G401 (cell line): ENCODE results near the gene SOBP. TPM values are rescaled to one million over a fixed set of nuclear protein-coding genes. Genes with fewer than 3 reads are reported as not detected.

ENCODE experiments used
- DNase-seq: peaks from one replicate; pipeline ENCODE4 v3.0.0-alpha.2; 2015; ENCODE audit warnings: low spot score
- in situ Hi-C: cut with HindIII; loops from 2 replicates; pipeline ENCODE4 v1.10.0; 2016; ENCODE audit warnings: low sequenced_read_pairs, mixed read lengths
- total RNA-seq: library from RNA; depleted of rRNA; stranded (reverse); fragments of >200 nt; shearing (Covaris generic); gene quantifications from 2 replicates; pipeline ENCODE4 v1.2.3, GENCODE V29; 2014

SOBP gene
- total RNA-seq, 1 experiment from 2014 or later: 3.7 TPM

GRCh38 chr6:107663308-107663707 is 173.4 kb downstream of the SOBP start:
- DNase-seq: no peak
- in situ Hi-C loops: no loop called here

DNA sequence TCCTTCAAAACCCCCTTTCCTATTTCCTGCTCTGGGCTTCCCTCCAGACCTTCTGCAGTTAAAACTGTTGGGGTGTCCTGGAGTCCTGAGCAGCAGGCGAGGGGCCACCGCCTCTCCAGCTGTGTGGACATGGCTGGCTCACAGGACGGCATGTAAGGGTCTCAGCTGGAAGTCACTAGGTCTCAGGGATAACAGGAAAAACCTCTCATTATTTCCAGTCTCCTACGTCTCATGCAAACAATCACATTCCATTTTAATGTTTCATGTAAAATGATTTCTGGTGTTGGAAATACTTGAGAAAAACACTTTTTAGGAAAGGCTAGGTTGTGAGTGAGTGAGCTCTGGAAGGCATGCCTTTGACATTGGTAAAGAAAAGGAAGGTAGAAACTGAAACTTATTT is 175.5 kb downstream of the SOBP start:
- DNase-seq: no peak
- in situ Hi-C loops: no loop called here

DNA sequence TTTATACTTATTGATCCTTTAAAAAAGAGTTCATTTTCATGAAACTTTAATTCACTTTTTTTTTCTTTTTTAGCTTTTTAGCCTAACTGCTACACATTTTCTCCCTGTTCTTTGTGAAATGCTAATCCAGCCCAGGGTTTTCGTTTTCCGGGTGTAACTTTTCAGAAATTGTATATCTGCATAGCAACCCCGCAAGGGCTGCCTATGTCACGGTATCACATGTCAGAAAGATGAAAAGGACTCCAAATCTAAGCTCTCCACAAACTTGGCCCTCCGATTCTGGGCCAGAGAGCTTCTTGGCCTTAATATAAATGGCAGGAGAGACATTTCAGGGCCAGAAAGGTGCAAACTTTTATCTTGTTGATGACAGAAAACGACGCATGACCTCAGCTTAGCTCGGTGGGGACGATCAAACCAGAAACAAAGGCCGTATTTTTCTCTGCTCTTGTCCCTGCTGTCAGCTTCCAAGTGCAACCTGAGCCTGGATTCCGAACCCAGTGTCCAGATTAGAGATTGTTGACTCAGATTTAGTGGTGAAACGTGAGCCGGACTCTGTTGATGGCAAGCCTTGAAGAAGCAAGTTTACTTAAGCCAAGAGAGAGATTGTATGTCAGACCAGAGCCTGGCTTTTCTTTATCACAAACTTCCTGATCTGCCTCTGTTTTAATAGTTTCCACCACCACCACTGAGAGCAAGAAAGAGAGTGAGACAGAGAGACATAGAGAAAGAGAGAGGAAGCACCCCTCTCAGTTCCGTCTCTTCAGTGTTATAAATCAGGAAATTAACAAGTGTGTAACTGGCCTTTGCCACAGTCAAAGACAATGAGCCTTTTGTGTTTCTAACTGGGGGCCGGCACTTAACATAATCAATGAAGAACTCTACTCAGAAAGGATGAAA is 176.4 kb downstream of the SOBP start:
- no peak for DNase-seq
- in situ Hi-C loops: no loop called here

DNA sequence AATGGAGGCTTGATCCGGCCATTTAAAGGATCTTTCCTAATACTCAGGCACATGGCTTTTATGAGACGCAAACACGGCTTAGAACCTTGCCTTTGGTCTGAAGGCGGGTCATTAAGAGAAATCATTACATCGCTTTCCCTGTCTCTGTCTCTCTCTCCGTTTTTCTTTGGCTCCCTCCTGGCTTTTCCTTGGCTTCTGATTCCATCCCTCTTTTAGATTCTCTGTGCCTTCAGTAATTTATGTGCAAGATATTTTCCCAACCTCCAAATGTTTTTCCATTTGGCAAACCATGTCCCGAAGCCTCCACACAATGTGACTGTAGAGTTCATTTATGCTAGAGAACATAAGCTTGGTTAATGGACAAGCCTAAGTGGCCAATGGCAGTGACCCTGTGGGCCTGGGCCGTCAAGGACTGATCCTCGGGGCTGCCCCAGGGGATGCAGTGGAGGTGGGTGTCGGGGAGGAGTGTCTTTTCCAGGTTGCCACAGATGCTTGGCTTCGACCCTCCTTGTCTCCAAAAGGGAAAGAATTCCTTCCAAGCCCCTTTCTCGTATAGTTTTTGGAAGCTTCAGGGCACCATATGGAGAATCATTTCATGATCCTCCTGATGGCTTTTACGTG is 177.2 kb downstream of the SOBP start:
- no peak for DNase-seq
- in situ Hi-C loops: no loop called here

- in situ Hi-C loops: no loop called here
- DNase-seq: no peak
These were observed 177.9 kb downstream of the SOBP start for GRCh38 chr6:107667790-107668189.

- peak; percentile 61 for DNase-seq
- in situ Hi-C loops: no loop called here
These were observed 179.0 kb downstream of the SOBP start for GRCh38 chr6:107668743-107669474.

- peak; percentile 36 for DNase-seq
- in situ Hi-C loops: no loop called here
These were observed 180.9 kb downstream of the SOBP start for GRCh38 chr6:107670792-107671199.

- in situ Hi-C loops: no loop called here
- DNase-seq: no peak
These were observed 183.2 kb downstream of the SOBP start for GRCh38 chr6:107673076-107673494.

DNA sequence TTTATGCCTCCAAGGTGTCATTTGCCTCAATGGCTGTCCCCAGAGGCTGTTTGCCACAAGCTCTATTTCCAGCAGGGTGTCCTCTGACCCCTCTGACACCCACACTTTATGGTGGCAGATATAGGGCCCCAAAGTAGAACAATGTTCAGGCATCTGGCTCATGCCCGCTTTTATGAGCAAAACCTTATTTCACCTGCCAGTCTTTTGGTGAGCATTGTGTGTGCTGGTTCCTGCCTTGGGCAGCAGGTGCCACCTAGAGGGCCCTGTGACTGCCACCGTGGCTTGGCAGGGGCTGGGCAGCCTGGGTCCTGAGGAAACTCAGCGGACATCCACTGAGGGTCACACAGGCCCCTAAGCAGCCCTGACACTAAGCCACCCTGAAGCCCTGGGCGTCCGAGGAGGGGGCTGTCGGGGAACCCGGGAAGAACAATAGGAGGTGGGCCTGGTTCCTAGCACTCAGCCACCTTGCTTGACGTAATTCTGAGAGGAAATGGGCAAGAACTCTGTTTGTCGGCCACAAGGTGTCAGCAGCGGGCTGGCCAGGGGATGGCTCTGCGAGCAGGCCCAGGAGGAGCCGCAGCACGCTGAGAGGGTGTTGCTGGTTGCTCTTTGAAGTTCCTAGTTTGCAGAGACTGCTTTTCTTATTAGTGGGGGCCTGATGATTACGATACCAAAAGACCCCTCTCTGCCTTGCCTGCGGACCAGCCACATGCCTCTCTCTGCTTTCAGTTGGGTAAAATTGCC is 185.2 kb downstream of the SOBP start:
- peak; percentile 86 for DNase-seq
- in situ Hi-C loops: no loop called here

DNA sequence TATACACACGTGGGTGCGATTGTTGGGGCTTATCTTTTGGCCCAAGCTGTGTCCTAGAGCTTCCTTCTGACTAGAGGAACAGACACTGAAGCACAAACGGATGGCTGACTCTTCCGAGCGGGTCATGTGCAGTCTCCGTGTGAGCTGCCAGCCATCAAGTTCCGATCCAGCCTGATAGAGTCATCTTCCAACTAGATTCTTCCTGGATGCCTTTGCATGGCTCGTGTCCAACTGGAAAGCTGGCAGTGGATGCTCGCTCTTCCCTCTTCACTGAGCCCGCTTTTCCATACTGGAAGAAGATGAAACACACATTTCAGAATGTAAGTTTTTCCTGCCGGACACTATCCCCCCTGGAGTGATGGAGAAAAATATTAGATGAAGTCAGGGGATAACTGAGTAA is 186.1 kb downstream of the SOBP start:
- DNase-seq: peak; percentile 79
- in situ Hi-C loops: no loop called here

DNA sequence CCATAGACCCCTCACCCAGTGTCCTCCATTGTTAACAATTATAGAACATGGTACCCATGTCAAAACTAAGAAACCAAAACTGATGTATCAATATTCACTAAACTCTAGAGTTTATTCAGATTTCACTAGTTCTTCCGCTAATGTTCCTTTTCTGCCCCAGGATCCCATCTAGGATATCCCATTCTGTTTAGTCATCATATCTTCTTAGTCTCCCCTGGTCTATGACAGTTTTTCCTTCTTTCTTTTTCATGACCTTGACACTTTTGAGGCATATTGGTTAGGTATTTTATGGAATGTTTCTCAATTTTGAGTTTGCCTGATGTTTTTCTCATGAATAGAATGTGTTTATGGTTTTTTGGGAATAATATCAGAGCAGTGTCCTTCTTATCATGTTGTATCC is 187.5 kb downstream of the SOBP start:
- in situ Hi-C loops: no loop called here

DNA sequence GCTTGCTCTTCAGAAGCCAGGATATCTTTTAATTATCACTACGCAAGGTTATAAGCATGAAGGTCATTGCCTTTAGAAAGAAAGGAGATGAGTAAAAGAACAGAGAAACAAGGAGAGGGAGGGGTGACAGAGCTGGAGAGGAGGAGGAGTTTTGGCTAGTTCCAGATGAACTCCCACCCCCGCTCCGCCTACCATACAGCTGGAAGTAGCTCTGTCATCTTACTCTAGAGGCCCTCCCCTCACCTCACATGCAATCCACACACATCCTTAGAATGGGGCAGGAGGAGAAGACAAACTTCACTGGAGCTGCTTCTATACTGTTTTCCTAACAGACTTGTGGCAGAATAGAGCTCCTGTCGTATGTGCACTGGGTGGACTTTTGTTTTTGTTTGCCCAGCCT is 189.5 kb downstream of the SOBP start:
- in situ Hi-C loops: no loop called here
- no peak for DNase-seq

More for the DNA sequence above, 187.5 kb downstream of the SOBP start:
- no peak for DNase-seq

DNA sequence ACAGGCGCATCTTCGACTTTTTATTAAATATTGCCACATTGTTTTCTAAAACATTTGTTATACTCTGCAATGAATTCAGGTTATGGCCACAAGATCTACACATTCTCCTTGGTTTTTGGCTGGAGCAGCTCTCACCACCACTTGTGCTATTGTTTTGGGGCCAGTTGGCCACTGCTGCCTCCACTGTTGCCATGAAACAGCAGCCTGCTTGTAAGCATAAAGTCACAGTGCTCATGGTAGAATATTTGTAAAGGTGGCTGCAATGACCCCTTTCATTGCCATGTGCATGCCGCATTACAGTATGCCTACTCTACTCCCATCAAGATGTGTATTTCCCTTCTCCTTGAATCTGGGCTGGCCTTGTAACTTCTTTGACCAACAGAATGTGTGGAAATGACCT is 192.8 kb downstream of the SOBP start:
- DNase-seq: no peak
- in situ Hi-C loops: no loop called here

DNA sequence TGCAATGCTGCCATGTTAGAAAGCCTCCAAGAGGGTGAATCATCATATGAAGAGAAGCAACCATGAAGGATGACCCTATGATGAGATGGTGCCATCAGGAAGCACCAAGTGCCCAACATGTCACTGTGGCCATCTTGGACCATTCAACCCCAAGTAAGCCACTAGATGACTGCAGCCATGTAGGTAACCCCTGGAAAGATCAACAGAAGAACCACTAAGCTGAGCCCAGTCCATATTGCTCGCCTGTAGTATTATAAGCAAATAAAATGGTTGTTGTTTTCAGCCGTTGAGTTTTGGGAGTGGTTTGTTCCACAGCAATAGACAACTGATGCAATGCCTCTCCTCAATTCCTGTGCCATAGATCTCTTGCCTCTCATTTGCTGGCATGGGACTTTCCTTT is 193.3 kb downstream of the SOBP start:
- in situ Hi-C loops: no loop called here
- DNase-seq: no peak

DNA sequence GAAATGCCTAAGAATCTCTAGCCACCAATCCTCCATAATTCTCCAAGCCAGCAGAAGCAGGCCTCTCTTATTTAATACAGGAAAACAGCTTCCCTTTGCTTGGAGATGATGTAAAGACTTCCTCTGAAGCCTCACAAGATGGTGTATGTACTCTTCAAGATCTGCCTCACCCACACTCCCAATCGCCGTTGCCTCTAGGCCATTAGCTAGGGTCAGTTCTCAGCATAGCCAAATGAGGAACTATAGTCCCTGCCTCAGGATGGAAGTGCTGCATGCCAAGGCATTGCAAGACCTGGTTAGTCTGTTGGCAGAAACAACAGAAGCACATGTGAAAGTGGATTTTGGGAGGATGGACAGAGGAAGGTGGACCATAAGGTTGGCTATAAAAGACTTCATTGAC is 195.1 kb downstream of the SOBP start:
- in situ Hi-C loops: no loop called here
- DNase-seq: no peak

DNA sequence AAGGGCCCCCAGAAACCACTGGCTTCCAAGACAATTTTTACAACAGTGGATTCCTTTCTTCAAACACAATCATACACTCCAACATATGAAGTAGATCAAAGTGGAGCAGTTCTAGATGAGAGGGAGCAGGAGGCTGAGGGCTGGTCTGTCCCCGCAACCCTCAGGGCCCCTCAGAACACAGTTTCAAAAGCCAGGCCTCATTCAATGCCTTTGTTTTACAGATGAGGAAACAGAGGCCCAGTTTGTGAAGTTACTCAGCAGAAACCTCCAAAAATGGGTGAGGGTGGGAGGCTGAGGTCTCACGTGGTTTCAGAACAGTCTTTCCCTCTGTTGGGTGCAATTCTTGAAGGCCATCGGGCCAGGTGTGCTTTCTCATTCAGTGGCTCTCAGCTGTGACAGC is 199.3 kb downstream of the SOBP start:
- in situ Hi-C loops: no loop called here

GRCh38 chr6:107689951-107690642 is 200.2 kb downstream of the SOBP start:
- DNase-seq: no peak
- in situ Hi-C loops: no loop called here

More for the DNA sequence above, 199.3 kb downstream of the SOBP start:
- no peak for DNase-seq

GRCh38 chr6:107690643-107691061 is 200.7 kb downstream of the SOBP start:
- no peak for DNase-seq
- in situ Hi-C loops: no loop called here
